A549 (cell line): ENCODE data around the gene POLR3A.

Experiments used
- BHLHE40 ChIP-seq: IDR thresholded peaks from 2 replicates; pipeline ENCODE4 v1.6.1; 2012; ENCODE audit warnings: low read depth, low read length, inconsistent platforms
- CTCF ChIP-seq: fragments of >200 bp; sonication (Bioruptor Twin); formaldehyde crosslinking; IDR thresholded peaks from 3 replicates; pipeline ENCODE4 v1.5.1; 2016
- EP300 ChIP-seq, 2 experiments: fragments of >200 bp; sonication (Bioruptor Twin); formaldehyde crosslinking; IDR thresholded peaks; 2 replicates in 1 of 2; 3 replicates in 1 of 2; pipeline ENCODE4 v1.6.1; 2016 to 2017
- HDAC2 ChIP-seq: fragments of 200-600 bp; sonication (generic); IDR thresholded peaks from 2 replicates; pipeline ENCODE4 v1.6.1; 2016
- JUNB ChIP-seq: fragments of >200 bp; sonication (Bioruptor Twin); formaldehyde crosslinking; IDR thresholded peaks from 2 replicates; pipeline ENCODE4 v1.6.1; 2016
- MAX ChIP-seq: IDR thresholded peaks from 2 replicates; pipeline ENCODE4 v1.6.1; 2012
- MAZ ChIP-seq: fragments of 150-350 bp; IDR thresholded peaks from 2 replicates; pipeline ENCODE4 v1.6.1; 2014; ENCODE audit warnings: antibody characterized with exemption, low read depth, low read length, borderline replicate concordance
- PHF8 ChIP-seq: fragments of 200-600 bp; sonication (generic); IDR thresholded peaks from 2 replicates; pipeline ENCODE4 v1.6.1; 2016; ENCODE audit warnings: low read depth, mild to moderate bottlenecking, antibody characterized with exemption, moderate library complexity, borderline replicate concordance
- POLR2A ChIP-seq: IDR thresholded peaks from 2 replicates; pipeline ENCODE4 v1.6.1; 2012; ENCODE audit warnings: mild to moderate bottlenecking, low read length
- POLR2AphosphoS2 ChIP-seq: conservative IDR thresholded peaks from 2 replicates; pipeline ENCODE4 v1.6.1; 2012; ENCODE audit warnings: low read length, improper control_type of control experiment, inconsistent platforms

GRCh38 chr10:78066012-78066411, 36.7 kb upstream of the POLR3A start:
- no peak for TF ChIP-seq MAZ
- TF ChIP-seq CTCF, result no peak
- no peak for TF ChIP-seq POLR2A
- no peak for TF ChIP-seq POLR2AphosphoS2
- no peak for TF ChIP-seq BHLHE40
- TF ChIP-seq JUNB, result no peak
- no peak for TF ChIP-seq MAX
- no peak for TF ChIP-seq HDAC2
- no peak for TF ChIP-seq PHF8
- no peak for TF ChIP-seq EP300 (IDR thresholded peaks at IDR 0.05)
